IMR-90 (cell line): ENCODE data around the gene PLCB4. TPM values are rescaled to one million over a fixed set of nuclear protein-coding genes. Genes with fewer than 3 reads are reported as not detected.

Source experiments
- ATAC-seq: fragments of 200-7000 bp; cut with Tn5 transposase; 2 replicates; pipeline ENCODE4 v1.9.1; 2020; ENCODE audit warnings: low read depth, mild to moderate bottlenecking, moderate library complexity
- BruUV-seq: library from RNA; stranded (reverse); fragments of 400-500 nt; replicated peaks from 2 replicates; lab custom pipeline; 2021; lab: Mats Ljungman, UMichigan
- CTCF ChIA-PET: fragments of 300-600 bp; formaldehyde crosslinking; extraction: SDS; loops from one replicate; lab custom pipeline; 2021; ENCODE audit warnings: antibody characterized with exemption; lab: Yijun Ruan, JAX
- POLR2A ChIA-PET: fragments of 300-600 bp; sonication (Branson Sonifier 250); formaldehyde crosslinking; loops from one replicate; lab custom pipeline; 2022; ENCODE audit warnings: antibody characterized with exemption; ENCODE audit not compliant: unreplicated experiment; lab: Charles Lee
- DNase-seq: peaks from one replicate; pipeline ENCODE4 v3.0.0; 2013
- H2AFZ ChIP-seq: replicated peaks from 2 replicates; pipeline ENCODE3; 2013; ENCODE audit warnings: low read length, mild to moderate bottlenecking; ENCODE audit not compliant: poor library complexity
- H2AK5ac ChIP-seq: 2 replicates; pipeline ENCODE4 v1.6.1; 2013; ENCODE audit warnings: low read depth, low read length, inconsistent platforms
- H2AK9ac ChIP-seq: replicated peaks from 2 replicates; pipeline ENCODE3; 2013; ENCODE audit warnings: mild to moderate bottlenecking, low read depth, low read length, moderate library complexity; ENCODE audit not compliant: poor library complexity
- H2BK120ac ChIP-seq: 2 replicates; pipeline ENCODE4 v1.6.1; 2013; ENCODE audit warnings: low read depth, low read length, inconsistent platforms
- H2BK15ac ChIP-seq: 3 replicates; pipeline ENCODE4 v1.6.1; 2013; ENCODE audit warnings: low read depth, low read length, inconsistent platforms
- H2BK20ac ChIP-seq: 2 replicates; pipeline ENCODE4 v1.6.1; 2013; ENCODE audit warnings: low read depth, mild to moderate bottlenecking, inconsistent platforms, low read length, moderate library complexity
- H2BK5ac ChIP-seq: 2 replicates; pipeline ENCODE4 v1.6.1; 2013; ENCODE audit warnings: mild to moderate bottlenecking, low read depth, low read length, inconsistent platforms; ENCODE audit not compliant: poor library complexity, severe bottlenecking
- H3K14ac ChIP-seq: replicated peaks from 2 replicates; pipeline ENCODE4 v1.6.1; 2013; ENCODE audit warnings: low read depth, low read length, inconsistent platforms
- H3K18ac ChIP-seq: 2 replicates; pipeline ENCODE4 v1.6.1; 2013; ENCODE audit warnings: low read depth, low read length, control low read depth
- H3K23ac ChIP-seq: 2 replicates; pipeline ENCODE4 v1.6.1; 2013; ENCODE audit warnings: low read depth, low read length, inconsistent platforms
- H3K27ac ChIP-seq: 2 replicates; pipeline ENCODE4 v1.5.1; 2013; ENCODE audit warnings: mild to moderate bottlenecking, control low read depth, low read length; ENCODE audit not compliant: insufficient read depth
- H3K27me3 ChIP-seq: 2 replicates; pipeline ENCODE4 v1.6.1; 2013; ENCODE audit warnings: low read length; ENCODE audit not compliant: control insufficient read depth, insufficient read depth
- H3K36me3 ChIP-seq: 2 replicates; pipeline ENCODE4 v1.6.1; 2013; ENCODE audit warnings: low read length, mixed read lengths; ENCODE audit not compliant: control insufficient read depth, insufficient read depth
- H3K4ac ChIP-seq: 2 replicates; pipeline ENCODE4 v1.6.1; 2013; ENCODE audit warnings: low read depth, low read length, inconsistent platforms
- H3K4me1 ChIP-seq: 2 replicates; pipeline ENCODE4 v1.6.1; 2013; ENCODE audit warnings: low read length, mixed read lengths; ENCODE audit not compliant: control insufficient read depth, insufficient read depth
- H3K4me2 ChIP-seq: 2 replicates; pipeline ENCODE4 v1.6.1; 2013; ENCODE audit warnings: low read depth, mild to moderate bottlenecking, control low read depth, low read length, moderate library complexity
- H3K4me3 ChIP-seq: 2 replicates; pipeline ENCODE4 v1.5.1; 2013; ENCODE audit warnings: low read depth, mild to moderate bottlenecking, control low read depth, low read length, moderate library complexity; ENCODE audit not compliant: insufficient read depth
- H3K56ac ChIP-seq: 2 replicates; pipeline ENCODE4 v1.6.1; 2013; ENCODE audit warnings: low read length, inconsistent platforms; ENCODE audit not compliant: insufficient read depth; ENCODE audit errors: extremely low read depth
- H3K79me1 ChIP-seq, 2 experiments: 2 replicates each; pipeline ENCODE4 v1.6.1; 2013; ENCODE audit warnings: low read length in 2 of 2, inconsistent platforms in 1 of 2, low read depth in 1 of 2
- H3K9ac ChIP-seq: 2 replicates; pipeline ENCODE4 v1.6.1; 2013; ENCODE audit warnings: low read depth, low read length, control low read depth
- H3K9me1 ChIP-seq: 2 replicates; pipeline ENCODE4 v1.6.1; 2013; ENCODE audit warnings: low read length, inconsistent platforms; ENCODE audit not compliant: insufficient read depth
- H3K9me3 ChIP-seq: 2 replicates; pipeline ENCODE4 v1.6.1; 2013; ENCODE audit warnings: low read length; ENCODE audit not compliant: control insufficient read depth, insufficient read depth
- H4K20me1 ChIP-seq: 2 replicates; pipeline ENCODE4 v1.6.1; 2013; ENCODE audit warnings: low read length, inconsistent platforms; ENCODE audit not compliant: insufficient read depth
- H4K5ac ChIP-seq: 2 replicates; pipeline ENCODE4 v1.6.1; 2013; ENCODE audit warnings: mild to moderate bottlenecking, low read depth, low read length, control low read depth
- H4K8ac ChIP-seq, 2 experiments: 2 replicates each; pipeline ENCODE4 v1.6.1; 2013; ENCODE audit warnings: low read depth in 2 of 2, low read length in 2 of 2, control low read depth in 1 of 2, inconsistent platforms in 1 of 2
- H4K91ac ChIP-seq: 2 replicates; pipeline ENCODE4 v1.6.1; 2013; ENCODE audit warnings: low read depth, low read length, inconsistent platforms; ENCODE audit not compliant: insufficient read depth
- BHLHE40 ChIP-seq: fragments of 150-350 bp; IDR thresholded peaks from 2 replicates; pipeline ENCODE4 v1.6.1; 2016; ENCODE audit warnings: mild to moderate bottlenecking, low read depth, low read length
- CEBPB ChIP-seq: IDR thresholded peaks from 2 replicates; pipeline ENCODE4 v1.6.1; 2012; ENCODE audit warnings: low read depth, low read length, improper control_type of control experiment
- CHD1 ChIP-seq: IDR thresholded peaks from 2 replicates; pipeline ENCODE4 v1.6.1; 2012; ENCODE audit warnings: low read depth, low read length, improper control_type of control experiment
- CTCF ChIP-seq: conservative IDR thresholded peaks from 2 replicates; pipeline ENCODE4 v1.5.1; 2012; ENCODE audit warnings: mild to moderate bottlenecking, low read depth, low read length, improper control_type of control experiment
- ELK1 ChIP-seq: fragments of 150-350 bp; IDR thresholded peaks from 2 replicates; pipeline ENCODE4 v1.6.1; 2016; ENCODE audit warnings: low read depth, mild to moderate bottlenecking, low read length, moderate library complexity, borderline replicate concordance
- FOS ChIP-seq: fragments of 150-350 bp; IDR thresholded peaks from 2 replicates; pipeline ENCODE4 v1.6.1; 2016; ENCODE audit warnings: low read depth, low read length
- MAZ ChIP-seq: IDR thresholded peaks from 2 replicates; pipeline ENCODE4 v1.6.1; 2012; ENCODE audit warnings: low read depth, mild to moderate bottlenecking, low read length, improper control_type of control experiment, moderate library complexity, borderline replicate concordance
- MXI1 ChIP-seq: IDR thresholded peaks from 2 replicates; pipeline ENCODE4 v1.6.1; 2012; ENCODE audit warnings: low read depth, mild to moderate bottlenecking, low read length, moderate library complexity, borderline replicate concordance
- NFE2L2 ChIP-seq: fragments of 150-350 bp; IDR thresholded peaks from 2 replicates; pipeline ENCODE4 v1.6.1; 2016; ENCODE audit warnings: low read depth, mild to moderate bottlenecking, low read length
- POLR2A ChIP-seq: IDR thresholded peaks from 2 replicates; pipeline ENCODE4 v1.6.1; 2012; ENCODE audit warnings: mild to moderate bottlenecking, low read depth, low read length
- RAD21 ChIP-seq: IDR thresholded peaks from 2 replicates; pipeline ENCODE4 v1.6.1; 2012; ENCODE audit warnings: low read length, improper control_type of control experiment
- RFX5 ChIP-seq: IDR thresholded peaks from 2 replicates; pipeline ENCODE4 v1.8.0; 2012; ENCODE audit warnings: low read depth, mild to moderate bottlenecking, low read length, moderate library complexity
- SMC3 ChIP-seq: fragments of 150-350 bp; IDR thresholded peaks from 2 replicates; pipeline ENCODE4 v1.6.1; 2016; ENCODE audit warnings: low read depth, mild to moderate bottlenecking, antibody characterized with exemption, low read length, moderate library complexity
- USF2 ChIP-seq: fragments of 150-350 bp; IDR thresholded peaks from 2 replicates; pipeline ENCODE4 v1.6.1; 2017; ENCODE audit warnings: mild to moderate bottlenecking, antibody characterized with exemption, low read length, low read depth
- dilution Hi-C: fragments of 300-500 bp; cut with HindIII; formaldehyde crosslinking; loops from one replicate; pipeline ENCODE4 v1.14.3; 2018; ENCODE audit warnings: low sequenced_read_pairs; ENCODE audit not compliant: unreplicated experiment
- in situ Hi-C: fragments of 300-500 bp; cut with MboI; formaldehyde crosslinking; loops from 3 replicates; pipeline ENCODE4 v1.14.3; 2019; ENCODE audit warnings: low sequenced_read_pairs, inconsistent platforms, mixed read lengths
- intact Hi-C: fragments of 100-400 bp; cut with micrococcal nuclease; formaldehyde crosslinking; loops from 2 replicates; pipeline ENCODE4 v1.10.0; 2022
- polyA plus RNA-seq, 3 experiments: library from polyadenylated mRNA; depleted of rRNA; stranded (reverse); fragments of >200 nt; gene quantifications; 2 replicates each; pipeline ENCODE4 v1.2.3, GENCODE V29; 2012; ENCODE audit warnings: low replicate concordance in 1 of 3
- total RNA-seq: library from RNA; depleted of rRNA; stranded (reverse); fragments of >200 nt; gene quantifications from 2 replicates; pipeline ENCODE4 v1.2.3, GENCODE V29; 2012

Gene PLCB4
- total and polyA plus RNA-seq, 2 of the 4 experiments (the other 2 are of a cell fraction): 12.5 to 24.0 TPM

- Histone ChIP-seq H2AK9ac (no peak overlapping the region), H3K4me2 (no peak overlapping the region), H3K79me1 (peaks cover 31 to 54% of the 10 kb centered on the region in 2 experiments), H3K56ac (no peak overlapping the region), H4K5ac (no peak overlapping the region), H3K9me1 (peaks cover 10% of the 10 kb centered on the region), H4K8ac (no peak overlapping the region), H3K9me3 (no peaks in the 10 kb centered on the region), H2BK20ac (no peak overlapping the region), H4K91ac (no peak overlapping the region), H3K9ac (no peak overlapping the region), H2BK15ac (no peak overlapping the region), H3K27ac (no peak overlapping the region), H2BK120ac (no peak overlapping the region), H2BK5ac (no peak overlapping the region), H3K27me3 (no peaks in the 10 kb centered on the region), H2AFZ (no peak overlapping the region), H4K20me1 (peaks cover 8% of the 10 kb centered on the region; the same call in 1 of the 2 replicates), H3K23ac (no peak overlapping the region), H3K4me3 (no peak overlapping the region), H3K18ac (no peak overlapping the region), H3K14ac (no peak overlapping the region), H3K36me3 (peaks cover 6% of the 10 kb centered on the region), H3K4me1 (no peaks in the 10 kb centered on the region), H2AK5ac (no peak overlapping the region), H3K4ac (no peak overlapping the region)
- DNase-seq: no peak
- dilution Hi-C loops: no loop called here
- intact Hi-C loops: no loop called here
- CTCF ChIA-PET: interaction anchor here (0.6 to 1.9 kb wide), 2 partner anchors 72 to 249 kb away, joined by 3 to 8 read pairs; no protein-coding TSS in a partner anchor
- POLR2A ChIA-PET: no interaction called here
- ATAC-seq: no peak
- TF ChIP-seq CEBPB: no peak
- TF ChIP-seq MXI1: no peak
- TF ChIP-seq BHLHE40: no peak
- TF ChIP-seq CHD1: no peak
- TF ChIP-seq POLR2A: no peak
- no peak for TF ChIP-seq FOS
- no peak for TF ChIP-seq SMC3
- TF ChIP-seq RFX5: no peak
- no peak for TF ChIP-seq ELK1
- no peak for TF ChIP-seq USF2
- no peak for TF ChIP-seq RAD21
- TF ChIP-seq NFE2L2: no peak
- no peak for TF ChIP-seq MAZ
- TF ChIP-seq CTCF: no peak
- BruUV-seq: no TSS peak
- in situ Hi-C loops: no loop called here
These were observed 33.6 kb downstream of the PLCB4 start for GRCh38 chr20:9102456-9102855.
